BE2C (cell line): ENCODE data around the gene SLC27A1.

Experiments used
- DNase-seq: peaks from one replicate; pipeline ENCODE4 v3.0.0-alpha.2; 2020
- H3K27me3 ChIP-seq: fragments of 250-450 bp; sonication (Bioruptor Pico); 2 replicates; pipeline ENCODE4 v1.5.1; 2020; ENCODE audit warnings: mild to moderate bottlenecking
- H3K36me3 ChIP-seq: fragments of 250-450 bp; sonication (Bioruptor Pico); 2 replicates; pipeline ENCODE4 v1.5.1; 2020; ENCODE audit warnings: mild to moderate bottlenecking
- H3K4me1 ChIP-seq: fragments of 250-450 bp; sonication (Bioruptor Pico); 2 replicates; pipeline ENCODE4 v1.5.1; 2020
- H3K4me3 ChIP-seq: 2 replicates; pipeline ENCODE4 v1.5.1; 2011; ENCODE audit warnings: low read depth, low read length
- H3K9me3 ChIP-seq: fragments of 250-450 bp; sonication (Bioruptor Pico); 2 replicates; pipeline ENCODE4 v1.5.1; 2020
- TF ChIP-seq, protein P1 (sequence below): IDR thresholded peaks from 2 replicates; pipeline ENCODE4 v1.5.1; 2012; ENCODE audit warnings: mild to moderate bottlenecking, low read depth, low read length

The SLC27A1 gene

DNA sequence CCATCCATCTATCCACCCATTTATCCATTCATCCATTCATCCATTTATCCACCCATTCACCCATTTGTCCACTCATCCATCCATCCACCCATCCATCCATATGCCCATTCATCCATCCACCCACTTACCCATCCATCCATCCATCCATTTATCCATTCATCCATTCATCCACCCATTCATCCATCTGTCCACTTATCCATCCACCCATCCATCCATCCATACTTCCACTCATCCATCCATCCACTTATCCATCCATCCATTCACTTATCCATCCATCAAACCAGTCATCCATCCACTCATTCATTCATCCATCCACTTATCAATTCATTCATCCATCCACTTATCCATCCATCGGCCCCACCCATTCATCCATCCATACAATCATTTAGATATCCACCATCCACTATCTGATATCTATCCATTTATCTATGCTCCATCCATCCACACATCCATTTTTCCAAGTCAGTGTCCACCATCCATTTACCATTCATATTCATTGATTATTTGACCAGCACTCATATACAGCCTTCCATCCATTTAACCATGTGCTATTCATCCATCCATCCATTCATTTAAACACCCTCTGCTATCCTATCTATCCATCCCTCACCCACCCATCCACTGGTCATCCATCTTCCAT, 24.7 kb upstream of the SLC27A1 start:
- H3K9me3 ChIP-seq, result no peaks in the 10 kb centered on the region; the same call in 1 of the 2 replicates
- TF ChIP-seq, protein P1, sequence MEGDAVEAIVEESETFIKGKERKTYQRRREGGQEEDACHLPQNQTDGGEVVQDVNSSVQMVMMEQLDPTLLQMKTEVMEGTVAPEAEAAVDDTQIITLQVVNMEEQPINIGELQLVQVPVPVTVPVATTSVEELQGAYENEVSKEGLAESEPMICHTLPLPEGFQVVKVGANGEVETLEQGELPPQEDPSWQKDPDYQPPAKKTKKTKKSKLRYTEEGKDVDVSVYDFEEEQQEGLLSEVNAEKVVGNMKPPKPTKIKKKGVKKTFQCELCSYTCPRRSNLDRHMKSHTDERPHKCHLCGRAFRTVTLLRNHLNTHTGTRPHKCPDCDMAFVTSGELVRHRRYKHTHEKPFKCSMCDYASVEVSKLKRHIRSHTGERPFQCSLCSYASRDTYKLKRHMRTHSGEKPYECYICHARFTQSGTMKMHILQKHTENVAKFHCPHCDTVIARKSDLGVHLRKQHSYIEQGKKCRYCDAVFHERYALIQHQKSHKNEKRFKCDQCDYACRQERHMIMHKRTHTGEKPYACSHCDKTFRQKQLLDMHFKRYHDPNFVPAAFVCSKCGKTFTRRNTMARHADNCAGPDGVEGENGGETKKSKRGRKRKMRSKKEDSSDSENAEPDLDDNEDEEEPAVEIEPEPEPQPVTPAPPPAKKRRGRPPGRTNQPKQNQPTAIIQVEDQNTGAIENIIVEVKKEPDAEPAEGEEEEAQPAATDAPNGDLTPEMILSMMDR, result no peak
- peaks cover 14% of the 10 kb centered on the region for H3K27me3 ChIP-seq
- no peak overlapping the region for H3K4me3 ChIP-seq
- DNase-seq, result no peak
- H3K4me1 ChIP-seq, result no peaks in the 10 kb centered on the region
- no peaks in the 10 kb centered on the region for H3K36me3 ChIP-seq

DNA sequence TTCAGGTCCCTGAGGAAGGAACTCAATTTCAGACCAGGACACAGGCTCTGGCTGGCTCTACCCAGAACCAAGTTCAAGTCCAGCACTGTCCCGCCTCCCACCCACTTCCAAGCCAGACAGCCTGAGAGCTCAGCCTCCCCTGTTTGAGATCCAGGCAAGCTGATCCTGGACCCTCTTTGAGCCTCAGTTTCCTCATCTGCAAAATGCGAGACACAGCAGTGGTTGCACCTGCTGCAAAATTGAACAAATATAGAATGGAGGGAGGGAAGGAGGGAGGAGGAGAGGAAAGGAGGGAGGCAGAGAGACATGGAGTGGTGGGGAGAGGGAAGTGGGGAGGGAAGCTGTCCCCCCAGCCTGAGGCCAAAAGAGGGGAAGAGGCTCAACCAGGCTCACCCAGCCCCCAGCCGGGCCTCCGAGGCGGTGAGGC, 22.6 kb upstream of the SLC27A1 start:
- no peaks in the 10 kb centered on the region; the same call in 1 of the 2 replicates for H3K9me3 ChIP-seq
- H3K36me3 ChIP-seq, result no peaks in the 10 kb centered on the region
- H3K4me3 ChIP-seq, result no peak overlapping the region
- no peak for DNase-seq
- no peaks in the 10 kb centered on the region for H3K4me1 ChIP-seq
- H3K27me3 ChIP-seq, result peaks cover 14% of the 10 kb centered on the region
- TF ChIP-seq, protein P1, result no peak

DNA sequence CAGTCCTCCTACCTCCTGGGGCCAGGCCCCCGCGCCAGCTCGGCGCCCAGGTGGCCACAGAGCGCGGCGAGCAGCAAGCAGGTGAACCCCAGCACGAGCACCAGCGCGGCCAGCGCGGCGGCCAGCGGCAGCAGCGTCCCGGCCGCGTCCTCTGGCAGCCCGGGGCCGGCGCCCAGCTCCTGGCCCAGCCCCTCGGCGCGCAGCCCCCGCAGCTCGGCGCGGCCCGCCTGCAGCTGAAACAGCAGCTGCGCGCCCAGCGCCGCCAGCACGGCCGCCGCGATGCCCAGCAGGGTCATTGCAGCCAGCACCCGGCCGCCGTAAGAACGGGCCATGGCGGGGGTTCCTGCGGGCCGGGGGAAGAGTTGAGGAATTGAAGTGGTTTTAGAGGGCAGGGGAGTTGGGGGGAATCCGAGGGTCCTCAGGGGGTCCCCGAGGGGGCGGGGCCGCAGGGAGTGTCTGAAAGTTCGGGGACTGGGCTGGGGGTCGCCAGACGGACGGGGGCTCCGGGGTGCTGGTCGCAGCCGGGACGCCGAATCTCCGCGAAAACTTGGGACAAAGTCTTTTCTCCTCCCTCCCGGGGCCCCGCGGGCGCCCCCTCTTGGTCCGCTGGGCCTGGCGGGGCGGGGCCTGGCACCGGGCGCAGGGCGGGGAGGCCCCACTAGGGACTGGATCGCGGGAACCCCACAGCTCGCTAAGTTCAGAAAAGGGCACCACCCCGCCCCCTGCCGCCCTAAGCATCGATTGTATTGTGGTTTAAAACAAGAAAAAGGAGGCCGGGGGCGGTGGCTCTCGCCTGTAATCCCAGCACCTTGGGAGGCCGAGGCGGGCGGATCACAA, 22.0 kb upstream of the SLC27A1 start, which contains the start of gene TMEM221:
Gene TMEM221, minus strand, starts transcription at position 538 of the 837 bp plus-strand sequence. Its CDS starts 206 bp downstream, at position 332.
- peak; percentile 42 for DNase-seq
- H3K4me3 ChIP-seq, result no peak within 1 kb of the TSS
- no peaks in the 10 kb centered on the region; the same call in 1 of the 2 replicates for H3K9me3 ChIP-seq
- H3K4me1 ChIP-seq, result no peaks in the 10 kb centered on the region
- H3K36me3 ChIP-seq, result no peaks in the 10 kb centered on the region
- peaks cover 14% of the 10 kb centered on the region for H3K27me3 ChIP-seq
- TF ChIP-seq, protein P1, result peak; percentile 37

DNA sequence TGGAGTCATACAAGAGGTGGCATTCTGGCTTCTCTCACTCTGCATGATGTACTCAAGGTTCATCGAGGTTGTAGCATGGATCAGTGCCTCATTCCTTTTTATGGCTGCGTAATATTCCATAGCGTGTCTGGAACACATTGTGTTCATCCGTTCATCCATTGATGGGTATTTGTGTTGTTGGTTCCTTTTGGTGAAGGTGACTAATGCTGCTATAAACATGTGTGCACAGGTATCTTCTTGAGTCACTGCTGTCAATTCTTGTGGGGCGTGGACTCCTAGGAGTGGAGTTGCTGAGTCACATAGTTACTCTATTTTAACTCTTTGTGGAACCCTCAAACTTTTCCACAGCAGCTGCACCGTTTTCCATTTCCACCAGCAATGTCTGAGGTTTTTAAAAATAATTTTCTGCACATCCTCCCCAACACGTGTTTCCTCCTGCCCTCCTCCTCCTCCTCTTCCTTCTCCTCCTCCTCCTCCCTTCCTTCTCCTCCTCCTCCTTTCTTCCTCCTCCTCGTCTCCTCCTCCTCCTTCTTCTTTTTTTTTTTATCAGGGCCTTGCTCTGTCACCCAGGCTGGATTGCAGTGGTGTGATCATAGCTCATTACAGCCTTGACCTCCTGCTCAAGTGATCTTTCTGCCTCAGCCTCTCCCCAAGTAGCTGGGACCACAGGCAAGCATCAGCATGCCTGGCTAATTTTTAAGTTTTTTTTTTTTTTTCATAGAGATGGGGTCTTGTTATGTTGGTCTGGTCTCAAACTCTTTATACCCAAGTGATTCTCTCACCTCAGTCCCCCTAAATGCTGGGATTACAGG, 19.9 kb upstream of the SLC27A1 start:
- no peaks in the 10 kb centered on the region for H3K36me3 ChIP-seq
- no peaks in the 10 kb centered on the region for H3K4me1 ChIP-seq
- DNase-seq, result no peak
- no peaks in the 10 kb centered on the region; the same call in 1 of the 2 replicates for H3K9me3 ChIP-seq
- H3K4me3 ChIP-seq, result no peak overlapping the region
- TF ChIP-seq, protein P1, result no peak
- H3K27me3 ChIP-seq, result peaks cover 29% of the 10 kb centered on the region

DNA sequence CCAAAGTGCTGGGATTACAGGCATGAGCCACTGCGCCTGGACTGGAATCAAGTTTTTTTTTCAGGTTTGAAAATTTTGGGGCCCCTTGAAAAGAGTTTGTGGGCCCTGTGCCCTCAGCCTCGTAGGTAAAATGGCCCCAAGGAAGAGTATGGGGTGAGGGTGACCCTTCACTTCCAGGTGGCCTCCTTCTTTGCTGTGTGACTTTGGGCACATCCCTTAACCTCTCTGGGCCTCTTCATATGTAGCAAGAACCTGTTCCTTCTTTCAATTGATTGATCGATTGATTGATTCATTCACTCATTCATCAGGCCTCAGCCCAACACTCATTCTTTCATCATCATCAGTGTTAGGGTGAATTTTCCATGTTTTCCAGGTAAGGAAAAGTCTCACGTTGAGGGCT, 18.5 kb upstream of the SLC27A1 start:
- TF ChIP-seq, protein P1, result no peak
- Histone ChIP-seq H3K4me1 (no peaks in the 10 kb centered on the region), H3K4me3 (no peak overlapping the region), H3K9me3 (no peaks in the 10 kb centered on the region; the same call in 1 of the 2 replicates), H3K27me3 (peaks cover 41% of the 10 kb centered on the region), H3K36me3 (no peaks in the 10 kb centered on the region)
- DNase-seq, result no peak
